H1 (cell line): ENCODE results near the gene LRP5. TPM values are rescaled to one million over a fixed set of nuclear protein-coding genes. Genes with fewer than 3 reads are reported as not detected.

ENCODE experiments used
- CHD7 ChIP-seq: fragments of 300-600 bp; sonication (generic); IDR thresholded peaks from 2 replicates; pipeline ENCODE4 v1.7.1; 2012; ENCODE audit warnings: low read length, moderate library complexity, mild to moderate bottlenecking, inconsistent platforms; ENCODE audit not compliant: insufficient replicate concordance
- polyA plus RNA-seq, 7 experiments: library from polyadenylated mRNA; depleted of rRNA in 3 of 7; stranded (reverse) in 5 of 7; unstranded in 2 of 7; fragments of >200 nt in 5 of 7; fragments of 200-250 nt in 2 of 7; gene quantifications; 1 replicate in 5 of 7; 2 replicates in 1 of 7; 4 replicates in 1 of 7; pipeline versions ENCODE4 v1.2.1 to v1.2.3, GENCODE V29; 2011 to 2013; ENCODE audit warnings: missing spikeins in 2 of 7, mixed read lengths in 2 of 7
- total RNA-seq: library from RNA; stranded (reverse); fragmentation: NEBNext Ultra II Directional; extraction: Animal tissue kit (Norgen Biotek cat#: 25700); gene quantifications from 2 replicates; pipeline ENCODE4 v1.2.1, GENCODE V29; 2021

The LRP5 gene
- total and polyA plus RNA-seq, 2 of the 8 experiments (the other 6 are each of a cell fraction or from before 2014, with no cell fraction given) = 19.0 to 38.9 TPM

DNA sequence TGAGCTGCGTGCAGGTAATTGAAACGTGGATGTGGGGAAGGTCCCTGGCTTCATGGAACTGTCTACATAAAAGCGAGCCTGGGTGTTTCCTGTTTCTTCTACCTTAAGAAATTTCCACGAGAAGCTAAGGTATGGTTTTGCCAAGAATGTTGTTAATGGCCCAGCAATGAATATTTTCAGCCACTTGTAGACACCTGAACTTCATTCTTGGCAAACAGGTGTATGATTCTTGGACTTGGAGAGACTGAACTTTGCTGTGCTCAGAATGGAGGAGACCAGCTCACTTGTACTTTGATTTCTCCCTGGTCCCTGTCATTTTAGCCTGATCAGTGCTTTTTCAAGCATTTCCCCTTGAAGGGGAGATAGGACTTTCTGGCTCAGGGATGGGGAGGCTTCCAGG, 20.8 kb downstream of the LRP5 start (continued):
- no peak for TF ChIP-seq CHD7
- TF ChIP-seq, all 59 proteins: peak for 0
